ENCODE measurements around the gene UBA1.

- TF ChIP-seq CTCF (IDR thresholded peaks at IDR 0.05) (no peak), POLR2AphosphoS5 (IDR thresholded peaks at IDR 0.05) (no peak), POLR2A (IDR thresholded peaks at IDR 0.05) (no peak)
Observed at GRCh38 chrX:47156611-47157520, 36.8 kb upstream of the UBA1 start.

Measured in prostate gland (tissue), 2 donors.